Transverse colon (tissue), 4 donors: Measurements from ENCODE around the gene TFDP2.

Experiments used
- CTCF ChIP-seq, 5 experiments: fragments of 200-600 bp in 3 of 5; fragments of 450-650 bp in 2 of 5; sonication (generic) in 3 of 5; IDR thresholded peaks; 1 replicate in 2 of 5; 2 replicates in 3 of 5; pipeline ENCODE4 v1.5.1; 2016 to 2017; ENCODE audit warnings: antibody characterized with exemption in 5 of 5, inconsistent platforms in 3 of 5, mild to moderate bottlenecking in 2 of 5, moderate library complexity in 1 of 5
- POLR2AphosphoS5 ChIP-seq, 3 donors: sonication (generic); formaldehyde crosslinking; IDR thresholded peaks; one replicate each; pipeline ENCODE4 v1.6.1; 2016; ENCODE audit warnings: antibody characterized with exemption in 3 of 3

GRCh38 chr3:141998669-141999290 lies 150.6 kb downstream of the TFDP2 start:
- TF ChIP-seq CTCF (IDR thresholded peaks at IDR 0.05) (peak in 4 of 5 experiments; percentile 7 to 37 (median 22)), POLR2AphosphoS5 (IDR thresholded peaks at IDR 0.05) (no peak)
